ENCODE results near the gene HSPB9. TPM values are rescaled to one million over a fixed set of nuclear protein-coding genes. Genes with fewer than 3 reads are reported as not detected.

Gene HSPB9
- total and polyA plus RNA-seq, 2 of the 8 experiments (the other 6 are each of a cell fraction or from before 2014, with no cell fraction given), result 0.27 to 0.30 TPM

GRCh38 chr17:42126836-42127235 lies 4.2 kb downstream of the HSPB9 start:
- H3K4me1 ChIP-seq (replicated peaks in 1 of 4; ENCODE audit: control insufficient read depth in 3 of 4, insufficient read depth in 4 of 4, low read length in 3 of 4), result peaks cover 0 to 14% (median 9%) of the 10 kb centered on the region in 4 experiments; a peak in 6 of 7 replicates
- no peak overlapping the region for H2AFZ ChIP-seq (ENCODE audit: low read length)
- no peak overlapping the region for H4K91ac ChIP-seq (replicated peaks; ENCODE audit: insufficient read length, low read length)
- H3K18ac ChIP-seq (ENCODE audit: extremely low read depth, low read length), result no peak overlapping the region
- no peak overlapping the region for H3K56ac ChIP-seq (replicated peaks; ENCODE audit: insufficient read length, low read depth, low read length)
- H3K23me2 ChIP-seq (ENCODE audit: low read depth, low read length), result peaks cover 9% of the 10 kb centered on the region; the same call in 1 of the 2 replicates
- H4K5ac ChIP-seq (ENCODE audit: insufficient read length, low read depth, low read length), result no peak overlapping the region
- peaks cover 5% of the 10 kb centered on the region; the same call in 1 of the 2 replicates for H3K79me1 ChIP-seq (ENCODE audit: low read depth, low read length)
- ChIA-PET POLR2A (ENCODE audit: partially characterized antibody) (no interaction called here), CTCF (ENCODE audit: partially characterized antibody) (interaction anchor here (0.9 to 22.6 kb wide), 3 partner anchors 7 to 28 kb away, joined by 3 to 323 read pairs (median 97); partner anchors contain the start of genes HSPB9, KAT2A and ZNF385C)
- H3K9ac ChIP-seq (replicated peaks in 1 of 4; ENCODE audit: extremely low read depth in 1 of 4, low read depth in 3 of 4, low read length in 3 of 4), result no peak overlapping the region
- no peak overlapping the region for H3K23ac ChIP-seq (ENCODE audit: insufficient read length)
- H3K79me2 ChIP-seq (ENCODE audit: control insufficient read depth in 1 of 2, insufficient read depth in 2 of 2, low read length in 2 of 2), result peaks cover 0 to 5% of the 10 kb centered on the region in 2 experiments; a peak in 2 of 4 replicates
- H3K4me3 ChIP-seq (ENCODE audit: extremely low read depth in 1 of 4, insufficient read depth in 2 of 4, low read depth in 3 of 4, low read length in 4 of 4), result no peak overlapping the region
- no peak overlapping the region for H2BK120ac ChIP-seq (replicated peaks; ENCODE audit: low read depth, low read length)
- H3K36me3 ChIP-seq (ENCODE audit: control insufficient read depth in 2 of 4, insufficient read depth in 4 of 4, low read length in 3 of 4), result peaks cover 6 to 47% (median 25%) of the 10 kb centered on the region in 4 experiments
- H4K20me1 ChIP-seq (replicated peaks in 1 of 2; ENCODE audit: control insufficient read depth in 1 of 2, insufficient read depth in 2 of 2, low read length in 2 of 2), result peaks cover 9 to 11% of the 10 kb centered on the region in 2 experiments
- H4K8ac ChIP-seq (ENCODE audit: extremely low read depth, insufficient read depth, low read length), result no peak overlapping the region
- no peak overlapping the region for H2BK20ac ChIP-seq (ENCODE audit: low read length)
- 93% methylated on average over 3 of the region's 3 CpGs; no CpG with 5 or more reads in 1 of the 2 experiments for WGBS, 2 experiments (ENCODE audit: extremely low coverage in 1 of 2, insufficient coverage in 1 of 2, insufficient read length in 1 of 2, insufficient replicate concordance in 2 of 2, low coverage in 1 of 2, low lambda C conversion rate in 2 of 2, missing lambda C conversion rate in 1 of 2)
- no peaks in the 10 kb centered on the region for H3K9me3 ChIP-seq (ENCODE audit: insufficient read depth in 2 of 2, low read depth in 1 of 2, low read length in 1 of 2)
- H3K27me3 ChIP-seq (replicated peaks in 1 of 4; ENCODE audit: control insufficient read depth in 3 of 4, extremely low read depth in 1 of 4, insufficient read depth in 3 of 4, low read length in 3 of 4), result no peaks in the 10 kb centered on the region; a peak in 2 of 7 replicates
- H3K4ac ChIP-seq (replicated peaks; ENCODE audit: insufficient read length, low read depth, low read length), result no peak overlapping the region
- DNase-seq (ENCODE audit: low read depth in 1 of 2, low spot score in 2 of 2) (no peak), FAIRE-seq (no peak)
- H3K27ac ChIP-seq (ENCODE audit: low read depth, low read length), result no peak overlapping the region
- H2BK15ac ChIP-seq (ENCODE audit: low read length), result no peak overlapping the region
- no peak overlapping the region for H2BK12ac ChIP-seq (ENCODE audit: low read depth, low read length)
- no peak overlapping the region for H2BK5ac ChIP-seq (ENCODE audit: low read depth, low read length)
- no peak overlapping the region for H3K4me2 ChIP-seq (ENCODE audit: insufficient read depth in 1 of 2, low read depth in 2 of 2, low read length in 2 of 2)
- no peak overlapping the region for H2AK5ac ChIP-seq (ENCODE audit: low read depth, low read length)
- no peak overlapping the region for H3K14ac ChIP-seq (ENCODE audit: insufficient read length)
- TF ChIP-seq TCF12 (IDR thresholded peaks at IDR 0.05; ENCODE audit: low read depth, low read length), result no peak
- TF ChIP-seq GABPA (IDR thresholded peaks at IDR 0.05; ENCODE audit: borderline replicate concordance, insufficient read depth, low read length), result no peak
- TF ChIP-seq EZH2 (IDR thresholded peaks at IDR 0.05; ENCODE audit: low read depth, low read length, severe bottlenecking), result no peak
- TF ChIP-seq JUN (IDR thresholded peaks at IDR 0.05; ENCODE audit: low read depth, low read length), result no peak
- no peak for TF ChIP-seq SP4 (IDR thresholded peaks at IDR 0.05; ENCODE audit: low read length)
- no peak for TF ChIP-seq TAF7 (optimal IDR thresholded peaks at IDR 0.05; ENCODE audit: borderline replicate concordance, low read depth, low read length)
- no peak for TF ChIP-seq PHF8 (conservative IDR thresholded peaks at IDR 0.05; ENCODE audit: low read depth, low read length)
- TF ChIP-seq CHD2 (IDR thresholded peaks at IDR 0.05; ENCODE audit: low read length), result no peak
- TF ChIP-seq, protein P1, sequence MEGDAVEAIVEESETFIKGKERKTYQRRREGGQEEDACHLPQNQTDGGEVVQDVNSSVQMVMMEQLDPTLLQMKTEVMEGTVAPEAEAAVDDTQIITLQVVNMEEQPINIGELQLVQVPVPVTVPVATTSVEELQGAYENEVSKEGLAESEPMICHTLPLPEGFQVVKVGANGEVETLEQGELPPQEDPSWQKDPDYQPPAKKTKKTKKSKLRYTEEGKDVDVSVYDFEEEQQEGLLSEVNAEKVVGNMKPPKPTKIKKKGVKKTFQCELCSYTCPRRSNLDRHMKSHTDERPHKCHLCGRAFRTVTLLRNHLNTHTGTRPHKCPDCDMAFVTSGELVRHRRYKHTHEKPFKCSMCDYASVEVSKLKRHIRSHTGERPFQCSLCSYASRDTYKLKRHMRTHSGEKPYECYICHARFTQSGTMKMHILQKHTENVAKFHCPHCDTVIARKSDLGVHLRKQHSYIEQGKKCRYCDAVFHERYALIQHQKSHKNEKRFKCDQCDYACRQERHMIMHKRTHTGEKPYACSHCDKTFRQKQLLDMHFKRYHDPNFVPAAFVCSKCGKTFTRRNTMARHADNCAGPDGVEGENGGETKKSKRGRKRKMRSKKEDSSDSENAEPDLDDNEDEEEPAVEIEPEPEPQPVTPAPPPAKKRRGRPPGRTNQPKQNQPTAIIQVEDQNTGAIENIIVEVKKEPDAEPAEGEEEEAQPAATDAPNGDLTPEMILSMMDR (IDR thresholded peaks at IDR 0.05; ENCODE audit: control extremely low read depth in 1 of 3, insufficient read depth in 1 of 3, low read depth in 1 of 3, low read length in 3 of 3), result no peak
- no peak for TF ChIP-seq EP300 (IDR thresholded peaks at IDR 0.05; ENCODE audit: borderline replicate concordance in 1 of 2, low read depth in 2 of 2, low read length in 2 of 2)
- TF ChIP-seq NRF1 (IDR thresholded peaks at IDR 0.05; ENCODE audit: low read depth, low read length), result no peak

Measured in H1 (cell line).